Measurements from ENCODE around the gene MCC.
A peak's percentile ranks its signal among the peaks of the same experiment; 100 is the strongest.

The MCC gene

GRCh38 chr5:113371721-113372196 lies 116.5 kb downstream of the MCC start:
- no peak for DNase-seq (ENCODE audit: low spot score)

- DNase-seq (ENCODE audit: low spot score): peak; percentile 90
These were observed 120.7 kb downstream of the MCC start for GRCh38 chr5:113367586-113367985.

DNA sequence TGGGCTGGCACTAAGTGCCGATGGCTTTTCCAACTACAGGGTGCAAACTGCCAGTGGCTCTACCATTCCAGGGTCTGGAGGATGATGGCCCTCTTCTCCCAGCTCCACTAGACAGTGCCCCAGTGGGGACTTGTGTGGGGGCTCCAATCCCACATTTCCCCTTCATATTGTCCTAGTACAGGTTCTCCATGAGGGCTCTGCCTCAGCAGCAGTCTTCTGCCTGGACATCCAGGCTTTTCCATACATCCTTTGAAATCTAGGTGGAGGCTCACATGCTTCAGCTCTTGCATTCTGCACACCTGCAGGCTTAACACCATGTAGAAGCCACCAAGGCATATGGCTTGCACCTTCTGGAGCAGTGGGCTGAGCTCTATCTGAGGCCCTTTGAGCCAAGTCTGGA lies 123.8 kb downstream of the MCC start:
- no peak for DNase-seq (ENCODE audit: low spot score)

- DNase-seq (ENCODE audit: low spot score): no peak
These were observed 126.6 kb downstream of the MCC start for GRCh38 chr5:113361701-113362100.

- DNase-seq (ENCODE audit: low spot score): peak; percentile 48
These were observed 128.8 kb downstream of the MCC start for GRCh38 chr5:113359419-113359818.

DNA sequence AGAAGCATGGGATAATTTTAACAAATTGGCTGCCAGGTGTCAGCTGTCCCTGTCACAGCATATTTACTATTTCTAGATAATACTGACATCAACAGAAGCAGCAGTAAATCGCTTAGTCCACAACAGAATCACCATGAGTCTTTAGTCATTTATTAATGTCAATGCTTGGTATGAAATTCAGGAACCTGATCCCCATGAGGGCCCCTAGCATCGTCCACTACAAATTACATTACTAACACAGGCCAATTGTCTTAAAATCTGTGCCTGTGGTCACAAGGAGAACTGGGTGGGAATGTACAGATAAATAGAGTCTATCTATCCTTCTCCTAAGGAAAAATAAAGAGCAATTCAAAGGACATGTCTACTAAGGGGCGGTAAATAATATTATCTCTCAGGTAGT lies 129.6 kb downstream of the MCC start:
- DNase-seq (ENCODE audit: low spot score): no peak

- no peak for DNase-seq (ENCODE audit: low spot score)
These were observed 130.4 kb downstream of the MCC start for GRCh38 chr5:113357696-113358476.

- DNase-seq (ENCODE audit: low spot score): no peak
These were observed 131.8 kb downstream of the MCC start for GRCh38 chr5:113356487-113356886.

DNA sequence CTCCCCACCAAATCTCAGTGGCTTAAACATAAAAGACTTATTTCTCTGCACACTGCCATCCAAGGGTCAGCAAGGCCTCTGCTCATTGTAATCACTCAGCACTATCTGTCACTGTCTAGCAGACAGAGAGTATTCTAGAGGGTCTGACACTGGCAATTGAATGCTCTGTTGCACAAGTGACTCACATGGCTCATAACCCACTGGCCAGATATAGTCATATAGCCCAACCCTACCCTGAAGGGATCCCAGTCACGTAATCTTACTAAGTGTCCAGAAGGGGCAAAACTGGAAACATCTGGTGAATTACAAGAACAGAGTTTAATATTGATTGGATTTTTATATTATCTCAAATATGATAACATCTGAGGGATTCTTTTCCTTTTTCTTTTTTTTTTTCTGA lies 134.2 kb downstream of the MCC start:
- no peak for DNase-seq (ENCODE audit: low spot score)

GRCh38 chr5:113347572-113347971 lies 140.7 kb downstream of the MCC start:
- DNase-seq (ENCODE audit: low spot score): no peak

DNA sequence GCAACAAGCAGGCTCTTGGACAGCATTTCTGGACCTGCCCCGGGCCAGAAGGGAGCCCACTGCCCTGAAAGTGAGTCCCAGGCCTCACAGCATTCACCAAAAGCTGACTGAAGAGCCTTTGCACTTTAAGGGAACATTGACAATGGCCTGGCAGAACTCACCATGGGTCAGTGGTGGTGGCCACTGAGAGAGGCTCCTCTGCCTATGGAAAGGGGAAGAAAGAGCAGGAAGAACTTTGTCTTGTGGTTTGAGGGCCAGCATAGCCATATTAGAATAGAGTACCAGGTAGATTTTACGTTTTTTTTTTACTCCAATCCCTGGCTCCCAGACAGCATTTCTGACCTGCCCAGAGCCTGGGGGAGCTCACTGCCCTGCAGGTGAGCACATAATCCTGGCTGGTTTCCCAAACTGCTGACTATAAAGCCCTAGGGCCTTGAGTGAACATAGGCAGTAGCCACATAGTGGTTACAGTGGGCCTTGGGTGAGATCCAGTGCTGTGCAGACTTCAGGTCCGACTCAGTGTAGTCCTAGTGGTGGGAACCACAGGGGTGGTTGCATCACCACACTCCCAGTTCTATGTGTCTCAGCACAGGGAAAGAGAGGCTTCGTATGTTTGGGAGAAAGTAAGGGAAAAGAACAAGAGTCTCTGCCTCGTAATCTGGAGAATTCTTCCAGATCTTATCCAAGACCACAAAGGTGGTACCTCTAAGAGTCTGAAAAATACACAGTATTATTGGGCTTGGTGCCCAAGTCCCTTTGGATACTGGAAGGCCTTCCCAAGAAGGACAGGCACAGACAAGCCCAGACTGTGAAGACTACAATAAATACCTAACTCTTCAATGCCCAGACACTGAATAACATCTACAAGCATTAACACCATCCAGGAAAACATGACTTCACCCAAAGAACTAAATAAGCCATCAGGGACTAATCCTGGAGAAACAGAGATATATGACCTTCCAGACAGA lies 143.0 kb downstream of the MCC start:
- DNase-seq (ENCODE audit: low spot score): no peak

DNA sequence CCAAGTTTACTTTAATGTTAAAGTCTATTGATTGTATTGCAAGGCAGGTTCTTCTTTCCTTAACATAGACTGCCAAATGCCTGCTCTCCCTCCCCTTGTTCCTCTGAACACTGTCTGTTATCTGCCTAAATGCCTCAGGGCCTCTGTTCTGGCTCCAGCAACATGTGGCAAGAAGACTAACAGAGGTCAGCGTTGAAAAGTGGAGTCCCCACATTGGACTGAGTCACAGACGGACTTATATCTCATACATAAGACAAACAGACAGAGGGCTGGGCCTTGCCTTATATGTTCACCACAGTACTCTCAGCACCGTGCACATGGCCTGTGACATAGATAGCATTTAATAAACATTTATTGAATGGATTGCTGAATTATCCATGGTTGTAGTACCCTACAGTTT lies 144.9 kb downstream of the MCC start:
- no peak for DNase-seq (ENCODE audit: low spot score)

DNA sequence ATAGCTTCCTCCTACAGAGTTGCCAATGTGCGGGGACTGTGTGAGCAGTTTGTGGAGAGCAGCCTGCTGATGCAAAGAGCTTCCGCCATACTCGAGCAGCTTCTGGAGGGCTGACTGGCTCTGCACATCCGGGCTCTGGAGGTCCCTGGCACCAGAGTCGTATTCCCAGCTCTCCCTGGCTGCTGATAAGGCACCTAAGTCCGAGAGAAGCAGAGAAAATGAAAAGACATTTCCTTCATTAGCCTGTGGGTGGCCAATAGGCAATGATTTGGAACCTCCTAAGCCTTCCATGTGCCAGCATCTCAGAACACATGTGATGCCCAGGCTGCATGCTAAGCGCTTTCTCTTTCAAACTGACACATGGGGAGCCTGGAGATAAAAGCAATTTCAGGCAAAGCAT lies 147.7 kb downstream of the MCC start:
- DNase-seq (ENCODE audit: low spot score): no peak

GRCh38 chr5:113338628-113339027 lies 149.6 kb downstream of the MCC start:
- DNase-seq (ENCODE audit: low spot score): no peak

GRCh38 chr5:113337515-113338415 lies 150.5 kb downstream of the MCC start:
- DNase-seq (ENCODE audit: low spot score): no peak

DNA sequence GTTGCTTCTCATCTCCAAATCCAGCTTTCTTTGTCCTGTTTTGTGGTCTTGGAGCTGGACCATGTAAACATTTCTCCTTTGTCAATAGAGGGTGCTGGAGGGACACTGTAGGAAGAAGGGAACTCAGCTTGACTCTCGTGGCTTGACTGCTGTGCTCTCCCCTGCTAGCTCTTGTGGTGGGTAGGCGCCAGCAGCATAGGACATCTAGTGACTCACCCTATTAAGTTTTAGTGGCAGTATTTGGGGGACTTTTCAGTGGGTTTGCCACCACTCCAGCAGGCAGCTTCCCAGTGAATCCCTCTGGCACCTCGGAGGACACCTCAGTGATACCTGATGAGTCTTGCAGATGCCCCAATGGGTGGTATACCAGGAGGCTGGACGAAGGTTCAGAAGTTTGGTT lies 151.3 kb downstream of the MCC start:
- DNase-seq (ENCODE audit: low spot score): peak; percentile 85

DNA sequence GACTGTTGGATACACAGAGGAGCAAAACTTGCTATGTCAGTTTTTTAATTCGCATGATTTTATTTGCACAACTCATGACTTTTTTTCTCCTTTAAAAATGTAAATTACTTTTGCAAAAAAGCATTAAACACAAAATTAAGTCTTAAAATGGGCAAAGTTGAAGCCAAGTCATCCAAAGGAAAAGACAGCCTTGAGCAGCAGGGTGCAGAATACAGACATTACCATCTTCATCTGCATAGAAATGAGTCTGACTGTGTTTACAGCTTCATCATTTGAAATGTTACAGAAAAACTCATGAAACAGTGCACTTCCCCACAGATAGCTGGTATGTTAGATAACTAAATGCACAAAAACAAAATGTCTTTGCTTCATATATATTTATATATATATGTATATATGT lies 154.8 kb downstream of the MCC start:
- no peak for DNase-seq (ENCODE audit: low spot score)

DNA sequence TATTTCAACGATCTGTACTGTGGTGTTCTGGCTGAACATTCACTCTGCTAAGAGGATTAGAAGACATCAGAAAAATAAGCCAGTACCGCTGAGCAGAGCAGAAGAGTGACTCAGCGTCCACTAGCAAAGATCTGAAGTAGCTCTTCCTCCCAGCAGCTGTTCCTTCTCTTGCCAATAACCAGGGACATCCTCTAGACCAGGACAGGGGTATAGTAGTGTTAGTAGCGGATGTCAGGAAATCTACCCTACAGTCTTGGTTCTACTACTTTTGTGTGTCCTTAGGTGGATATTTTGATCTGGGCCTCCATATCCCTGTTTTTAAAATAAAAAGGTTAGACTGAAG lies 157.1 kb downstream of the MCC start:
- no peak for DNase-seq (ENCODE audit: low spot score)

- DNase-seq (ENCODE audit: low spot score): peak; percentile 68
These were observed 157.6 kb downstream of the MCC start for GRCh38 chr5:113330533-113331208.

- no peak for DNase-seq (ENCODE audit: low spot score)
These were observed 158.3 kb downstream of the MCC start for GRCh38 chr5:113329981-113330380.

- no peak for DNase-seq (ENCODE audit: low spot score)
These were observed 163.2 kb downstream of the MCC start for GRCh38 chr5:113325054-113325453.
